Measurements from ENCODE around the gene POLR1A.

POLR1A gene

GRCh38 chr2:86124683-86125082 lies 19.0 kb upstream of the POLR1A start:
- Histone ChIP-seq H3K4me1 (ENCODE audit: insufficient read depth, poor library complexity, severe bottlenecking) (no peaks in the 10 kb centered on the region), H3K27me3 (ENCODE audit: insufficient read depth, poor library complexity, severe bottlenecking) (no peaks in the 10 kb centered on the region), H3K36me3 (ENCODE audit: low read depth) (peaks cover 97% of the 10 kb centered on the region), H3K9me3 (ENCODE audit: severe bottlenecking) (no peaks in the 10 kb centered on the region), H3K4me3 (ENCODE audit: severe bottlenecking) (no peak overlapping the region), H3K27ac (ENCODE audit: poor library complexity, severe bottlenecking) (no peak overlapping the region)
- DNase-seq (ENCODE audit: low spot score) (no peak), ATAC-seq (ENCODE audit: low read depth) (no peak)
- TF ChIP-seq CTCF (IDR thresholded peaks at IDR 0.05; ENCODE audit: poor library complexity, severe bottlenecking), result no peak

- no peak for TF ChIP-seq CTCF (IDR thresholded peaks at IDR 0.05; ENCODE audit: poor library complexity, severe bottlenecking)
- ATAC-seq (ENCODE audit: low read depth), result no peak
- H3K27ac ChIP-seq (ENCODE audit: poor library complexity, severe bottlenecking), result no peak overlapping the region
- no peaks in the 10 kb centered on the region for H3K4me1 ChIP-seq (ENCODE audit: insufficient read depth, poor library complexity, severe bottlenecking)
- no peak for DNase-seq (ENCODE audit: low spot score)
- no peaks in the 10 kb centered on the region for H3K27me3 ChIP-seq (ENCODE audit: insufficient read depth, poor library complexity, severe bottlenecking)
- no peaks in the 10 kb centered on the region for H3K9me3 ChIP-seq (ENCODE audit: severe bottlenecking)
- no peak overlapping the region for H3K4me3 ChIP-seq (ENCODE audit: severe bottlenecking)
- peaks cover 97% of the 10 kb centered on the region for H3K36me3 ChIP-seq (ENCODE audit: low read depth)
These were observed 17.7 kb upstream of the POLR1A start for GRCh38 chr2:86123328-86123925.

GRCh38 chr2:86118130-86118529 lies 12.4 kb upstream of the POLR1A start:
- no peak overlapping the region for H3K4me3 ChIP-seq (ENCODE audit: severe bottlenecking)
- ATAC-seq (ENCODE audit: low read depth), result no peak
- H3K36me3 ChIP-seq (ENCODE audit: low read depth), result peaks cover 100% of the 10 kb centered on the region
- no peak for TF ChIP-seq CTCF (IDR thresholded peaks at IDR 0.05; ENCODE audit: poor library complexity, severe bottlenecking)
- H3K27ac ChIP-seq (ENCODE audit: poor library complexity, severe bottlenecking), result no peak overlapping the region
- no peak for DNase-seq (ENCODE audit: low spot score)
- no peaks in the 10 kb centered on the region for H3K27me3 ChIP-seq (ENCODE audit: insufficient read depth, poor library complexity, severe bottlenecking)
- no peaks in the 10 kb centered on the region for H3K9me3 ChIP-seq (ENCODE audit: severe bottlenecking)
- H3K4me1 ChIP-seq (ENCODE audit: insufficient read depth, poor library complexity, severe bottlenecking), result no peaks in the 10 kb centered on the region

- H3K27ac ChIP-seq (ENCODE audit: poor library complexity, severe bottlenecking), result no peak overlapping the region
These were observed 1.3 kb upstream of the POLR1A start for GRCh38 chr2:86107031-86107430.

More at GRCh38 chr2:86107031-86107430, 1.3 kb upstream of the POLR1A start:
- no peak for TF ChIP-seq CTCF (IDR thresholded peaks at IDR 0.05; ENCODE audit: poor library complexity, severe bottlenecking)
- H3K4me1 ChIP-seq (ENCODE audit: insufficient read depth, poor library complexity, severe bottlenecking), result peaks cover 5% of the 10 kb centered on the region
- no peak for DNase-seq (ENCODE audit: low spot score)
- H3K4me3 ChIP-seq (ENCODE audit: severe bottlenecking), result peak overlapping the region; percentile 65
- H3K36me3 ChIP-seq (ENCODE audit: low read depth), result peaks cover 63% of the 10 kb centered on the region
- ATAC-seq (ENCODE audit: low read depth), result no peak
- H3K9me3 ChIP-seq (ENCODE audit: severe bottlenecking), result no peaks in the 10 kb centered on the region
- no peaks in the 10 kb centered on the region for H3K27me3 ChIP-seq (ENCODE audit: insufficient read depth, poor library complexity, severe bottlenecking)
